WTC11 (cell line): ENCODE results near the gene WNT7A.

Experiments
- CTCF ChIP-seq: fragments of 200-600 bp; IDR thresholded peaks from 2 replicates; pipeline ENCODE4 v1.8.0; 2022; ENCODE audit warnings: antibody characterized with exemption
- HMGXB4 ChIP-seq: sonication (generic); formaldehyde crosslinking; IDR thresholded peaks from 2 replicates; pipeline ENCODE4 v1.8.1; 2023; ENCODE audit warnings: mild to moderate bottlenecking, moderate library complexity, missing genetic modification reagents
- IRF1 ChIP-seq: sonication (generic); formaldehyde crosslinking; IDR thresholded peaks from 2 replicates; pipeline ENCODE4 v1.8.0; 2023; ENCODE audit warnings: missing genetic modification reagents
- MLX ChIP-seq: sonication (generic); formaldehyde crosslinking; IDR thresholded peaks from 2 replicates; pipeline ENCODE4 v1.8.1; 2023; ENCODE audit warnings: mild to moderate bottlenecking, missing genetic modification reagents, moderate library complexity
- NFE2L1 ChIP-seq: sonication (generic); formaldehyde crosslinking; IDR thresholded peaks from 2 replicates; pipeline ENCODE4 v1.8.1; 2023; ENCODE audit warnings: missing genetic modification reagents
- PRRX2 ChIP-seq: fragments of 250-450 bp; sonication (Bioruptor Pico); IDR thresholded peaks from 2 replicates; pipeline ENCODE4 v1.8.0; 2021; ENCODE audit warnings: mild to moderate bottlenecking
- RELA ChIP-seq: sonication (generic); formaldehyde crosslinking; IDR thresholded peaks from 2 replicates; pipeline ENCODE4 v1.8.1; 2022; ENCODE audit warnings: missing genetic modification reagents, mild to moderate bottlenecking, borderline replicate concordance
- TP53 ChIP-seq: sonication (generic); formaldehyde crosslinking; IDR thresholded peaks from 2 replicates; pipeline ENCODE4 v1.8.1; 2023; ENCODE audit warnings: mild to moderate bottlenecking, missing genetic modification reagents
- ZBTB21 ChIP-seq: sonication (generic); formaldehyde crosslinking; IDR thresholded peaks from 2 replicates; pipeline ENCODE4 v1.8.1; 2023; ENCODE audit warnings: mild to moderate bottlenecking, missing genetic modification reagents, borderline replicate concordance
- ZNF121 ChIP-seq: sonication (generic); formaldehyde crosslinking; IDR thresholded peaks from 2 replicates; pipeline ENCODE4 v1.8.0; 2023; ENCODE audit warnings: missing genetic modification reagents

- no peak for TF ChIP-seq ZNF121 (CRISPR knock-in tag)
- TF ChIP-seq MLX, result no peak
- no peak for TF ChIP-seq NFE2L1 (CRISPR knock-in tag)
- TF ChIP-seq RELA, result no peak
- TF ChIP-seq IRF1 (CRISPR knock-in tag), result no peak
- no peak for TF ChIP-seq CTCF
- TF ChIP-seq HMGXB4 (CRISPR knock-in tag), result no peak
- TF ChIP-seq ZBTB21 (CRISPR knock-in tag), result no peak
- no peak for TF ChIP-seq PRRX2
- no peak for TF ChIP-seq TP53 (CRISPR knock-in tag)
These were observed 91.1 kb downstream of the WNT7A start for GRCh38 chr3:13788522-13789424.
